NB4 (cell line): Measurements from ENCODE around the gene SDR39U1.

Experiments
- CTCF ChIP-seq: IDR thresholded peaks from one replicate; pipeline ENCODE4 v1.5.1; 2012; ENCODE audit warnings: low read depth, low read length
- MYC ChIP-seq: IDR thresholded peaks from 2 replicates; pipeline ENCODE4 v1.6.1; 2011; ENCODE audit warnings: low read depth, low read length

GRCh38 chr14:24431569-24432258 is 10.9 kb downstream of the SDR39U1 start:
- TF ChIP-seq CTCF = peak; percentile 96
- no peak for TF ChIP-seq MYC
